SK-N-MC (cell line): ENCODE results near the gene BCL2A1.
"Not testable (repeated sequence)": the region's sequence is repeated elsewhere in the genome, so short reads cannot be mapped to it uniquely, and the experiment has no call there.

Experiments used
- DNase-seq: peaks from one replicate; pipeline ENCODE4 v3.0.0-alpha.2; 2011; ENCODE audit warnings: low read depth, low spot score
- H3K27ac ChIP-seq: fragments of 200-600 bp; sonication (generic); 2 replicates; pipeline ENCODE4 v1.5.1; 2016; ENCODE audit warnings: mixed run types
- H3K36me3 ChIP-seq: fragments of 200-600 bp; sonication (generic); 2 replicates; pipeline ENCODE4 v1.6.1; 2017; ENCODE audit warnings: antibody characterized with exemption, low read length, mixed read lengths; ENCODE audit not compliant: insufficient read depth
- H3K4me3 ChIP-seq: fragments of 200-600 bp; sonication (generic); 2 replicates; pipeline ENCODE4 v1.5.1; 2016
- H3K9ac ChIP-seq: fragments of 200-600 bp; sonication (generic); 2 replicates; pipeline ENCODE4 v1.8.0; 2017; ENCODE audit warnings: mixed run types, mixed read lengths; ENCODE audit not compliant: insufficient read length
- H3K9me3 ChIP-seq: fragments of 200-600 bp; sonication (generic); 2 replicates; pipeline ENCODE4 v1.6.1; 2017; ENCODE audit warnings: low read depth, mild to moderate bottlenecking, antibody characterized with exemption, low read length, moderate library complexity, mixed read lengths
- EZH2 ChIP-seq: fragments of 200-600 bp; sonication (generic); IDR thresholded peaks from one replicate; pipeline ENCODE4 v1.6.1; 2017; ENCODE audit warnings: antibody characterized with exemption
- FOXP2 ChIP-seq: optimal IDR thresholded peaks from 2 replicates; pipeline ENCODE3; 2011; ENCODE audit warnings: mild to moderate bottlenecking, moderate library complexity; ENCODE audit not compliant: insufficient read depth; ENCODE audit errors: extremely low read length, control extremely low read depth
- POLR2AphosphoS5 ChIP-seq: IDR thresholded peaks from 2 replicates; pipeline ENCODE4 v1.6.1; 2012; ENCODE audit warnings: mild to moderate bottlenecking, low read depth, low read length, borderline replicate concordance

BCL2A1 gene

GRCh38 chr15:79942741-79943481 lies 28.1 kb downstream of the BCL2A1 start:
- no peak for DNase-seq
- no peak overlapping the region for H3K27ac ChIP-seq

GRCh38 chr15:79939399-79939798 lies 31.6 kb downstream of the BCL2A1 start:
- Histone ChIP-seq H3K27ac (no peak overlapping the region), H3K36me3 (no peaks in the 10 kb centered on the region), H3K9me3 (no peaks in the 10 kb centered on the region), H3K4me3 (no peak overlapping the region), H3K9ac (no peak overlapping the region)
- DNase-seq = no peak
- TF ChIP-seq POLR2AphosphoS5 (no peak), EZH2 (no peak), FOXP2 (no peak)

More at GRCh38 chr15:79942741-79943481, 28.1 kb downstream of the BCL2A1 start:
- TF ChIP-seq POLR2AphosphoS5 (no peak), FOXP2 (no peak), EZH2 (no peak)
- no peaks in the 10 kb centered on the region for H3K9me3 ChIP-seq
- H3K36me3 ChIP-seq = no peaks in the 10 kb centered on the region
- H3K4me3 ChIP-seq = no peak overlapping the region
- H3K9ac ChIP-seq = no peak overlapping the region

GRCh38 chr15:79938143-79938542 lies 32.9 kb downstream of the BCL2A1 start:
- H3K4me3 ChIP-seq = no peak overlapping the region
- no peak for DNase-seq
- H3K9me3 ChIP-seq = no peaks in the 10 kb centered on the region
- no peak overlapping the region for H3K9ac ChIP-seq
- no peak overlapping the region for H3K27ac ChIP-seq
- no peaks in the 10 kb centered on the region for H3K36me3 ChIP-seq
- TF ChIP-seq FOXP2 = no peak
- TF ChIP-seq EZH2 = no peak
- no peak for TF ChIP-seq POLR2AphosphoS5

- not testable (repeated sequence) for H3K27ac ChIP-seq, H3K9me3 ChIP-seq, H3K36me3 ChIP-seq, DNase-seq, H3K4me3 ChIP-seq, H3K9ac ChIP-seq
These were observed 35.3 kb downstream of the BCL2A1 start for GRCh38 chr15:79935556-79936201.

- H3K9ac ChIP-seq = no peak overlapping the region
These were observed 37.8 kb downstream of the BCL2A1 start for GRCh38 chr15:79933231-79933630.

GRCh38 chr15:79932447-79932846 lies 38.5 kb downstream of the BCL2A1 start:
- Histone ChIP-seq H3K9ac (no peak overlapping the region), H3K27ac (no peak overlapping the region), H3K4me3 (no peak overlapping the region), H3K9me3 (no peaks in the 10 kb centered on the region), H3K36me3 (no peaks in the 10 kb centered on the region)
- no peak for DNase-seq
- TF ChIP-seq EZH2 (no peak), FOXP2 (no peak), POLR2AphosphoS5 (no peak)

More at GRCh38 chr15:79933231-79933630, 37.8 kb downstream of the BCL2A1 start:
- no peaks in the 10 kb centered on the region for H3K9me3 ChIP-seq
- DNase-seq = no peak
- H3K27ac ChIP-seq = no peak overlapping the region
- TF ChIP-seq EZH2 (no peak), POLR2AphosphoS5 (no peak), FOXP2 (no peak)
- H3K4me3 ChIP-seq = no peak overlapping the region
- H3K36me3 ChIP-seq = no peaks in the 10 kb centered on the region

GRCh38 chr15:79930516-79930915 lies 40.5 kb downstream of the BCL2A1 start:
- Histone ChIP-seq H3K27ac (no peak overlapping the region), H3K36me3 (no peaks in the 10 kb centered on the region), H3K9ac (no peak overlapping the region), H3K4me3 (no peak overlapping the region), H3K9me3 (no peaks in the 10 kb centered on the region)
- TF ChIP-seq EZH2 (no peak), POLR2AphosphoS5 (no peak), FOXP2 (no peak)
- DNase-seq = no peak

GRCh38 chr15:79929412-79929811 lies 41.6 kb downstream of the BCL2A1 start:
- no peak for TF ChIP-seq POLR2AphosphoS5
- TF ChIP-seq FOXP2 = no peak
- TF ChIP-seq EZH2 = no peak
- H3K9me3 ChIP-seq = no peaks in the 10 kb centered on the region
- H3K4me3 ChIP-seq = no peak overlapping the region
- no peak for DNase-seq
- H3K27ac ChIP-seq = no peak overlapping the region
- no peaks in the 10 kb centered on the region for H3K36me3 ChIP-seq
- H3K9ac ChIP-seq = no peak overlapping the region

GRCh38 chr15:79926116-79926515 lies 44.9 kb downstream of the BCL2A1 start:
- not testable (repeated sequence) for DNase-seq, H3K9ac ChIP-seq, H3K36me3 ChIP-seq, H3K9me3 ChIP-seq, H3K27ac ChIP-seq, H3K4me3 ChIP-seq
